ENCODE data around the gene OGFOD3.

OGFOD3 gene, protein sequence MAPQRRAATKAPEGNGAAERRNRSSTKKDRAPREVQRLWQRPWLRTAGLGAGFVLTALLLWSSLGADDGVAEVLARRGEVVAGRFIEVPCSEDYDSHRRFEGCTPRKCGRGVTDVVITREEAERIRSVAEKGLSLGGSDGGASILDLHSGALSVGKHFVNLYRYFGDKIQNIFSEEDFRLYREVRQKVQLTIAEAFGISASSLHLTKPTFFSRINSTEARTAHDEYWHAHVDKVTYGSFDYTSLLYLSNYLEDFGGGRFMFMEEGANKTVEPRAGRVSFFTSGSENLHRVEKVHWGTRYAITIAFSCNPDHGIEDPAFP

GRCh38 chr17:82418001-82418986 is at the start of gene OGFOD3, which contains the start of gene HEXD:
OGFOD3 (minus strand) TSS chr17:82418586; CDS start chr17:82418485, 101 bp downstream.
HEXD (plus strand) TSS chr17:82418347; CDS start chr17:82419800, 1,453 bp downstream.
- H3K27ac ChIP-seq (ENCODE audit: low read length) = peak within 1 kb of the TSS; percentile 97
- peaks cover 27% of the 10 kb centered on the region for H3K36me3 ChIP-seq (ENCODE audit: insufficient read depth, low read length)
- peak within 1 kb of the TSS; percentile 93 for H2AFZ ChIP-seq (ENCODE audit: low read depth, low read length)
- H3K9me3 ChIP-seq (ENCODE audit: insufficient read depth, low read length, severe bottlenecking) = no peaks in the 10 kb centered on the region
- H3K4me1 ChIP-seq (ENCODE audit: insufficient read depth, low read length) = peaks cover 37% of the 10 kb centered on the region
- H3K4me2 ChIP-seq (ENCODE audit: insufficient read depth, low read length) = peak within 1 kb of the TSS; percentile 97
- DNase-seq (peak; percentile 83), ATAC-seq (ENCODE audit: insufficient read depth, low read depth) (peak; percentile 78)
- peak within 1 kb of the TSS; percentile 85 for H3K9ac ChIP-seq (ENCODE audit: low read depth, low read length)
- H3K4me3 ChIP-seq (ENCODE audit: low read depth in 1 of 2, low read length in 2 of 2) = peak within 1 kb of the TSS; percentile 86 to 95
- no peaks in the 10 kb centered on the region for H3K27me3 ChIP-seq (ENCODE audit: insufficient read depth, low read length, poor library complexity)
- peaks cover 40% of the 10 kb centered on the region for H3K79me2 ChIP-seq (ENCODE audit: insufficient read depth, low read length)
- no peak for TF ChIP-seq EZH2 (IDR thresholded peaks at IDR 0.05; ENCODE audit: borderline replicate concordance, low read depth, low read length, severe bottlenecking)
- TF ChIP-seq, protein P1, sequence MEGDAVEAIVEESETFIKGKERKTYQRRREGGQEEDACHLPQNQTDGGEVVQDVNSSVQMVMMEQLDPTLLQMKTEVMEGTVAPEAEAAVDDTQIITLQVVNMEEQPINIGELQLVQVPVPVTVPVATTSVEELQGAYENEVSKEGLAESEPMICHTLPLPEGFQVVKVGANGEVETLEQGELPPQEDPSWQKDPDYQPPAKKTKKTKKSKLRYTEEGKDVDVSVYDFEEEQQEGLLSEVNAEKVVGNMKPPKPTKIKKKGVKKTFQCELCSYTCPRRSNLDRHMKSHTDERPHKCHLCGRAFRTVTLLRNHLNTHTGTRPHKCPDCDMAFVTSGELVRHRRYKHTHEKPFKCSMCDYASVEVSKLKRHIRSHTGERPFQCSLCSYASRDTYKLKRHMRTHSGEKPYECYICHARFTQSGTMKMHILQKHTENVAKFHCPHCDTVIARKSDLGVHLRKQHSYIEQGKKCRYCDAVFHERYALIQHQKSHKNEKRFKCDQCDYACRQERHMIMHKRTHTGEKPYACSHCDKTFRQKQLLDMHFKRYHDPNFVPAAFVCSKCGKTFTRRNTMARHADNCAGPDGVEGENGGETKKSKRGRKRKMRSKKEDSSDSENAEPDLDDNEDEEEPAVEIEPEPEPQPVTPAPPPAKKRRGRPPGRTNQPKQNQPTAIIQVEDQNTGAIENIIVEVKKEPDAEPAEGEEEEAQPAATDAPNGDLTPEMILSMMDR (IDR thresholded peaks at IDR 0.05; ENCODE audit: borderline replicate concordance, extremely low read depth, low read length, poor library complexity, severe bottlenecking) = no peak
- peaks cover 18% of the 10 kb centered on the region for H4K20me1 ChIP-seq (ENCODE audit: insufficient read depth, low read length)

- no peak overlapping the region for H3K9ac ChIP-seq (ENCODE audit: low read depth, low read length)
- no peak overlapping the region for H3K4me3 ChIP-seq (ENCODE audit: low read depth in 1 of 2, low read length in 2 of 2)
- H3K27ac ChIP-seq (ENCODE audit: low read length) = no peak overlapping the region
- no peak overlapping the region for H3K4me2 ChIP-seq (ENCODE audit: insufficient read depth, low read length)
- H3K4me1 ChIP-seq (ENCODE audit: insufficient read depth, low read length) = peaks cover 12% of the 10 kb centered on the region
- H3K36me3 ChIP-seq (ENCODE audit: insufficient read depth, low read length) = peaks cover 97% of the 10 kb centered on the region
- H3K79me2 ChIP-seq (ENCODE audit: insufficient read depth, low read length) = peaks cover 37% of the 10 kb centered on the region
- no peak for DNase-seq
- no peaks in the 10 kb centered on the region for H3K9me3 ChIP-seq (ENCODE audit: insufficient read depth, low read length, severe bottlenecking)
- TF ChIP-seq EZH2 (IDR thresholded peaks at IDR 0.05; ENCODE audit: borderline replicate concordance, low read depth, low read length, severe bottlenecking) = no peak
- TF ChIP-seq, protein P1 (IDR thresholded peaks at IDR 0.05; ENCODE audit: borderline replicate concordance, extremely low read depth, low read length, poor library complexity, severe bottlenecking) = no peak
- H3K27me3 ChIP-seq (ENCODE audit: insufficient read depth, low read length, poor library complexity) = no peaks in the 10 kb centered on the region
- no peak overlapping the region for H2AFZ ChIP-seq (ENCODE audit: low read depth, low read length)
- H4K20me1 ChIP-seq (ENCODE audit: insufficient read depth, low read length) = peaks cover 14% of the 10 kb centered on the region
- no peak for ATAC-seq (ENCODE audit: insufficient read depth, low read depth)
Observed at GRCh38 chr17:82465023-82465603, 46.7 kb upstream of the OGFOD3 start.

DNA sequence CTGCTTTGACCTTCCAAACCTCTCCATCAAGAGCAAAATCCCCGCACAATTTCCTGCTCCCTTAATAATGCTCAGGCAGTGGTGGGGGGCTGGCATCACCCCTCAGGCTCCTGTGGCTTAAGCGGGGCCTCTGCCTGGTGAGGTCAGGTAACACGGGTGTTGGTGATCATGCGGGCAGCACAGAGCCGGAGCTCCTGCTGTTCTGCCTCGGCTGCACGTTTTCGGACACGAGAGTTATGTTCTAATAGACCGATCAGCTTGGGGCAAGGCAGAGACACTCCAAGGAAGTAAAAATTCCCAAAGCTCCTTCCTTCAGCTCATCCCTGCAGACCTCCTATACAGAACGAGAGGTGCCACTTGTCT is 46.2 kb upstream of the OGFOD3 start:
- no peak overlapping the region for H2AFZ ChIP-seq (ENCODE audit: low read depth, low read length)
- H3K79me2 ChIP-seq (ENCODE audit: insufficient read depth, low read length) = peaks cover 38% of the 10 kb centered on the region
- no peak for DNase-seq
- ATAC-seq (ENCODE audit: insufficient read depth, low read depth) = no peak
- no peak overlapping the region for H3K9ac ChIP-seq (ENCODE audit: low read depth, low read length)
- H3K4me1 ChIP-seq (ENCODE audit: insufficient read depth, low read length) = peaks cover 17% of the 10 kb centered on the region
- no peak overlapping the region for H3K4me3 ChIP-seq (ENCODE audit: low read depth in 1 of 2, low read length in 2 of 2)
- H3K9me3 ChIP-seq (ENCODE audit: insufficient read depth, low read length, severe bottlenecking) = no peaks in the 10 kb centered on the region
- H3K4me2 ChIP-seq (ENCODE audit: insufficient read depth, low read length) = no peak overlapping the region
- H3K27ac ChIP-seq (ENCODE audit: low read length) = no peak overlapping the region
- peaks cover 17% of the 10 kb centered on the region for H4K20me1 ChIP-seq (ENCODE audit: insufficient read depth, low read length)
- no peaks in the 10 kb centered on the region for H3K27me3 ChIP-seq (ENCODE audit: insufficient read depth, low read length, poor library complexity)
- TF ChIP-seq, protein P1 (IDR thresholded peaks at IDR 0.05; ENCODE audit: borderline replicate concordance, extremely low read depth, low read length, poor library complexity, severe bottlenecking) = no peak
- no peak for TF ChIP-seq EZH2 (IDR thresholded peaks at IDR 0.05; ENCODE audit: borderline replicate concordance, low read depth, low read length, severe bottlenecking)
- peaks cover 96% of the 10 kb centered on the region for H3K36me3 ChIP-seq (ENCODE audit: insufficient read depth, low read length)
